ENCODE data around the gene PSD2.

DNA sequence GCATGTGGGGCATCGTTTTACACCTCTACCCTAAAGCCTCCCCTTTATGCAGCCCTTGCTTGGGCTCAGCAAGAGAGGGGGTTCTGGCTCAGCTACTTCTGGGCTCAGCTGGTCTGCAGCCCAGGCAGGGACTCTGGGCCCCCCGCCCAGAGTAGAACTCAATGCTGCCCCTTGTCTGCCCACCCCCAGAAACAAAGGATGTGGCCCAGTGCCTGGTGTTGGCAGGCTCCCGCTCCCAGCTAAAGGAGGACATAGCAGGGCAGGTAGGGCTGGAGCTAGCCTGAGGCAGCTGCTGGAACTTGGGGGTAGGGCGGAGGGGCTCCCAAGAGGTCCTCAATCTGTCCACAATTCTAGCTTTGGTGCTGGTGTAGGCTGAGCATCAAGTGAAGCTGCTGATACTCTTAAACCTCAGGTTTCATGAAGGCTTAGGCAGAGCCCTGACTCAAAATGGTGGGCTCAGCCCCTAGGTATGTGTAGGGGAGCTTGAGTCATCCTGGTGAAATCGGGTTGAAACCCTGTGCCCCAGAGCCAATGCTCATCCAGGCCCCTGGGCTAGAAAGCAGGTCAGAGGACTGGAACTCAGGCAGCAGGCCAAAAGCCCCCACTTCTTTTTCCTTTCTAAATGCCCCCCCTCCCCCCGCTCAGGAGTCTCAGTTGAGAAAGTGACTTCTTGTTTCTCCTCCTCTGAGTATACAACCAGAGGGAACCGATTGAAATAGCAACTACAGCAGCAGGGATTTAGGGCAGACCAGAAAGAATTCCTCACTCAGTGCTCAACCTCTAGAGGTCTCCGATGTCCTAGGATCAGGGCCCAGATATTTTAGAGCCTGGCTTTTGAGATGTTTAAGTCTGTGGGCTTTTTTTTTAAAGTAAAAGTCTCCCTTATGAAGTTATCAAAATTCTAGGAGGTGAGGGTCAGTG is 11.4 kb downstream of the PSD2 start:
- TF ChIP-seq, protein P1, sequence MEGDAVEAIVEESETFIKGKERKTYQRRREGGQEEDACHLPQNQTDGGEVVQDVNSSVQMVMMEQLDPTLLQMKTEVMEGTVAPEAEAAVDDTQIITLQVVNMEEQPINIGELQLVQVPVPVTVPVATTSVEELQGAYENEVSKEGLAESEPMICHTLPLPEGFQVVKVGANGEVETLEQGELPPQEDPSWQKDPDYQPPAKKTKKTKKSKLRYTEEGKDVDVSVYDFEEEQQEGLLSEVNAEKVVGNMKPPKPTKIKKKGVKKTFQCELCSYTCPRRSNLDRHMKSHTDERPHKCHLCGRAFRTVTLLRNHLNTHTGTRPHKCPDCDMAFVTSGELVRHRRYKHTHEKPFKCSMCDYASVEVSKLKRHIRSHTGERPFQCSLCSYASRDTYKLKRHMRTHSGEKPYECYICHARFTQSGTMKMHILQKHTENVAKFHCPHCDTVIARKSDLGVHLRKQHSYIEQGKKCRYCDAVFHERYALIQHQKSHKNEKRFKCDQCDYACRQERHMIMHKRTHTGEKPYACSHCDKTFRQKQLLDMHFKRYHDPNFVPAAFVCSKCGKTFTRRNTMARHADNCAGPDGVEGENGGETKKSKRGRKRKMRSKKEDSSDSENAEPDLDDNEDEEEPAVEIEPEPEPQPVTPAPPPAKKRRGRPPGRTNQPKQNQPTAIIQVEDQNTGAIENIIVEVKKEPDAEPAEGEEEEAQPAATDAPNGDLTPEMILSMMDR (IDR thresholded peaks at IDR 0.05), result no peak
- no peak for TF ChIP-seq POLR2A (IDR thresholded peaks at IDR 0.05)

Measured in heart left ventricle (tissue), 13 donors.